Measurements from ENCODE around the gene KIF1A. TPM values are rescaled to one million over a fixed set of nuclear protein-coding genes. Genes with fewer than 3 reads are reported as not detected.
"Not testable (repeated sequence)": the region's sequence is repeated elsewhere in the genome, so short reads cannot be mapped to it uniquely, and the experiment has no call there.

Gene KIF1A
- total and polyA plus RNA-seq, 2 of the 13 experiments (the other 11 are each of a cell fraction or from before 2014, with no cell fraction given), result 0.01 TPM; not detected in 1

GRCh38 chr2:240686460-240686859 lies 133.6 kb downstream of the KIF1A start (continued):
- no peak for TF ChIP-seq CCAR2 (optimal IDR thresholded peaks at IDR 0.05; ENCODE audit: low read depth, low read length)
- TF ChIP-seq ZNF747 (CRISPR knock-in tag; IDR thresholded peaks at IDR 0.05; ENCODE audit: borderline replicate concordance), result no peak

GRCh38 chr2:240685771-240686371 lies 134.1 kb downstream of the KIF1A start:
- DNase-seq (ENCODE audit: low spot score), result no peak

GRCh38 chr2:240683980-240684728 lies 135.9 kb downstream of the KIF1A start:
- POLR2A ChIA-PET; H3K27ac ChIP-seq (ENCODE audit: extremely low read length, insufficient read depth, low read length); H3K9me3 ChIP-seq (ENCODE audit: low read length); in situ Hi-C loops (cut with HindIII; ENCODE audit: extremely low pct_ligation_motif_present, low pct_unique_long_range_greater_than_20kb); CTCF ChIA-PET (ENCODE audit: low intra/inter-chr PET ratio, low total read pairs); BruUV-seq (replicated peaks); H3K36me3 ChIP-seq (replicated peaks in 1 of 2; ENCODE audit: control insufficient read depth in 1 of 2, insufficient read depth in 2 of 2, low read length in 2 of 2); H3K4me1 ChIP-seq (ENCODE audit: insufficient read depth, low read length); H3K79me2 ChIP-seq (ENCODE audit: insufficient read depth, low read length); intact Hi-C loops (cut with micrococcal nuclease; ENCODE audit: unreplicated experiment); ATAC-seq; H2AFZ ChIP-seq (ENCODE audit: low read length); H3K9ac ChIP-seq (ENCODE audit: insufficient read depth, low read depth, low read length); DNase-seq (ENCODE audit: low spot score); H4K20me1 ChIP-seq (ENCODE audit: insufficient read depth, low read length); H3K4me3 ChIP-seq (replicated peaks in 1 of 3; ENCODE audit: insufficient read depth in 1 of 3, low read depth in 2 of 3, low read length in 3 of 3); FAIRE-seq: not testable (repeated sequence)
- 12% methylated on average over 8 of the region's 15 CpGs for WGBS (ENCODE audit: low lambda C conversion rate)
- peak overlapping the region; percentile 36; the same call in 1 of the 2 replicates for H3K4me2 ChIP-seq (ENCODE audit: low read depth, low read length)
- peaks cover 26 to 42% of the 10 kb centered on the region in 2 experiments for H3K27me3 ChIP-seq (ENCODE audit: control insufficient read depth in 1 of 2, insufficient read depth in 2 of 2, low read length in 2 of 2)

More at GRCh38 chr2:240685771-240686371, 134.1 kb downstream of the KIF1A start:
- no peak overlapping the region for H3K4me2 ChIP-seq (ENCODE audit: low read depth, low read length)
- no peak overlapping the region for H3K9ac ChIP-seq (ENCODE audit: insufficient read depth, low read depth, low read length)
- in situ Hi-C loops (cut with HindIII; ENCODE audit: extremely low pct_ligation_motif_present, low pct_unique_long_range_greater_than_20kb), result no loop called here
- no peak overlapping the region for H2AFZ ChIP-seq (ENCODE audit: low read length)
- ChIA-PET CTCF (ENCODE audit: low intra/inter-chr PET ratio, low total read pairs) (no interaction called here), POLR2A (interaction anchor here (0.8 kb wide), 1 partner anchor 59 kb away, joined by 3 read pairs; no protein-coding TSS in a partner anchor)
- no peaks in the 10 kb centered on the region for H3K4me1 ChIP-seq (ENCODE audit: insufficient read depth, low read length)
- no TSS peak for BruUV-seq (replicated peaks)
- 6% methylated on average over 8 of the region's 10 CpGs for WGBS (ENCODE audit: low lambda C conversion rate)
- ATAC-seq (no peak), FAIRE-seq (no peak)
- TF ChIP-seq USF2 (IDR thresholded peaks at IDR 0.05; ENCODE audit: low read depth, low read length) (no peak; the same call in 1 of the 2 replicates), USF2 (CRISPR knock-in tag; IDR thresholded peaks at IDR 0.05; ENCODE audit: borderline replicate concordance) (no peak), EZH2 (conservative IDR thresholded peaks at IDR 0.05; ENCODE audit: low read depth, low read length) (peak; percentile 61; the same call in 1 of the 2 replicates)
- H3K4me3 ChIP-seq (replicated peaks in 1 of 3; ENCODE audit: insufficient read depth in 1 of 3, low read depth in 2 of 3, low read length in 3 of 3), result no peak overlapping the region
- intact Hi-C loops (cut with micrococcal nuclease; ENCODE audit: unreplicated experiment), result no loop called here
- H3K27ac ChIP-seq (ENCODE audit: extremely low read length, insufficient read depth, low read length), result no peak overlapping the region
- H3K27me3 ChIP-seq (ENCODE audit: control insufficient read depth in 1 of 2, insufficient read depth in 2 of 2, low read length in 2 of 2), result peaks cover 26 to 50% of the 10 kb centered on the region in 2 experiments
- no peaks in the 10 kb centered on the region for H3K9me3 ChIP-seq (ENCODE audit: low read length)
- H3K79me2 ChIP-seq (ENCODE audit: insufficient read depth, low read length), result no peaks in the 10 kb centered on the region
- no peaks in the 10 kb centered on the region for H3K36me3 ChIP-seq (replicated peaks in 1 of 2; ENCODE audit: control insufficient read depth in 1 of 2, insufficient read depth in 2 of 2, low read length in 2 of 2)
- no peaks in the 10 kb centered on the region for H4K20me1 ChIP-seq (ENCODE audit: insufficient read depth, low read length)

- H3K79me2 ChIP-seq (ENCODE audit: insufficient read depth, low read length); intact Hi-C loops (cut with micrococcal nuclease; ENCODE audit: unreplicated experiment); H2AFZ ChIP-seq (ENCODE audit: low read length); H3K4me3 ChIP-seq (replicated peaks in 1 of 3; ENCODE audit: insufficient read depth in 1 of 3, low read depth in 2 of 3, low read length in 3 of 3); H3K9ac ChIP-seq (ENCODE audit: insufficient read depth, low read depth, low read length); H3K4me2 ChIP-seq (ENCODE audit: low read depth, low read length); in situ Hi-C loops (cut with HindIII; ENCODE audit: extremely low pct_ligation_motif_present, low pct_unique_long_range_greater_than_20kb); ATAC-seq; H3K4me1 ChIP-seq (ENCODE audit: insufficient read depth, low read length); H3K36me3 ChIP-seq (replicated peaks in 1 of 2; ENCODE audit: control insufficient read depth in 1 of 2, insufficient read depth in 2 of 2, low read length in 2 of 2); FAIRE-seq; H3K9me3 ChIP-seq (ENCODE audit: low read length); H3K27ac ChIP-seq (ENCODE audit: extremely low read length, insufficient read depth, low read length); BruUV-seq (replicated peaks); CTCF ChIA-PET (ENCODE audit: low intra/inter-chr PET ratio, low total read pairs); DNase-seq (ENCODE audit: low spot score); H4K20me1 ChIP-seq (ENCODE audit: insufficient read depth, low read length); POLR2A ChIA-PET: not testable (repeated sequence)
- H3K27me3 ChIP-seq (ENCODE audit: control insufficient read depth in 1 of 2, insufficient read depth in 2 of 2, low read length in 2 of 2), result peaks cover 23 to 38% of the 10 kb centered on the region in 2 experiments
- 7% methylated on average over 2 of the region's 15 CpGs for WGBS (ENCODE audit: low lambda C conversion rate)
Observed at GRCh38 chr2:240683329-240683979, 136.6 kb downstream of the KIF1A start.
